Spleen (tissue), 11 donors: ENCODE measurements around the gene SLC45A1. TPM values are rescaled to one million over a fixed set of nuclear protein-coding genes. Genes with fewer than 3 reads are reported as not detected.
A peak's percentile ranks its signal among the peaks of the same experiment; 100 is the strongest.
"Not testable (repeated sequence)": the region's sequence is repeated elsewhere in the genome, so short reads cannot be mapped to it uniquely, and the experiment has no call there.

Experiments used
- DNase-seq: peaks from one replicate; pipeline ENCODE4 v3.0.0-alpha.2; 2020
- H3K27ac ChIP-seq, 8 donors: fragments of 200-600 bp; sonication (generic) in 7 of 8; 1 replicate in 4 of 8; 2 replicates in 4 of 8; pipeline versions ENCODE4 v1.5.0 to v1.8.0; 2016 to 2021; ENCODE audit warnings: inconsistent platforms in 4 of 8, mild to moderate bottlenecking in 4 of 8, moderate library complexity in 1 of 8
- H3K27me3 ChIP-seq, 7 donors: fragments of 200-600 bp; sonication (generic) in 6 of 7; replicated peaks in 1 of 7; 1 replicate in 4 of 7; 2 replicates in 3 of 7; pipeline versions ENCODE4 v1.5.0 to v1.8.0; 2016 to 2021; ENCODE audit warnings: inconsistent platforms in 3 of 7, mild to moderate bottlenecking in 1 of 7
- H3K36me3 ChIP-seq, 6 donors: fragments of 200-600 bp; sonication (generic) in 5 of 6; 1 replicate in 4 of 6; 2 replicates in 2 of 6; pipeline versions ENCODE4 v1.5.0 to v1.8.0; 2016 to 2021; ENCODE audit warnings: inconsistent platforms in 2 of 6
- H3K4me1 ChIP-seq, 6 donors: fragments of 200-600 bp; sonication (generic) in 5 of 6; 1 replicate in 3 of 6; 2 replicates in 3 of 6; pipeline versions ENCODE4 v1.5.0 to v1.8.0; 2016 to 2021; ENCODE audit warnings: inconsistent platforms in 3 of 6
- H3K4me3 ChIP-seq, 8 donors: fragments of 200-600 bp; sonication (generic) in 7 of 8; 1 replicate in 4 of 8; 2 replicates in 4 of 8; pipeline versions ENCODE4 v1.5.0 to v1.8.0; 2016 to 2021; ENCODE audit warnings: inconsistent platforms in 4 of 8, mild to moderate bottlenecking in 4 of 8, moderate library complexity in 2 of 8
- H3K9me3 ChIP-seq, 8 donors: fragments of 200-600 bp; sonication (generic) in 7 of 8; 1 replicate in 4 of 8; 2 replicates in 4 of 8; pipeline versions ENCODE4 v1.5.0 to v1.8.0; 2016 to 2021; ENCODE audit warnings: inconsistent platforms in 4 of 8
- CTCF ChIP-seq, 11 experiments: fragments of 200-600 bp in 7 of 11; fragments of 450-650 bp in 4 of 11; sonication (generic) in 4 of 11; IDR thresholded peaks in 8 of 11; conservative IDR thresholded peaks in 3 of 11; 1 replicate in 7 of 11; 2 replicates in 4 of 11; pipeline versions ENCODE4 v1.4.0 to v1.8.0; 2016 to 2021; ENCODE audit warnings: antibody characterized with exemption in 11 of 11, inconsistent platforms in 4 of 11, mild to moderate bottlenecking in 1 of 11
- POLR2A ChIP-seq, 3 donors: fragments of 450-650 bp; IDR thresholded peaks; one replicate each; pipeline ENCODE4 v1.5.1; 2017; ENCODE audit warnings: antibody characterized with exemption in 3 of 3, mild to moderate bottlenecking in 1 of 3
- POLR2AphosphoS5 ChIP-seq, 3 donors: sonication (generic); formaldehyde crosslinking; IDR thresholded peaks; one replicate each; pipeline ENCODE4 v1.5.1; 2017; ENCODE audit warnings: antibody characterized with exemption in 3 of 3
- whole genome bisulfite sequencing, 5 donors: extraction: QIAGEN DNeasy Blood & Tissue Kit in 3 of 5; methylation state at CpG; one replicate each; pipeline versions ENCODE4 v1.1.5 to v1.1.7; 2013 to 2018; 5-methylcytosine and 5-hydroxymethylcytosine counted together
- intact Hi-C: fragments of 100-400 bp; cut with DNase I; formaldehyde crosslinking; loops from one replicate; pipeline ENCODE4 v1.15.0; 2023; ENCODE audit warnings: low total_unique reads
- polyA plus RNA-seq, 3 donors: library from polyadenylated mRNA; stranded (reverse); fragments of 200-250 nt; gene quantifications; one replicate each; pipeline ENCODE4 v1.2.1, GENCODE V29; 2013
- total RNA-seq, 7 donors: library from RNA; depleted of rRNA in 3 of 7; stranded (reverse); fragments of >200 nt in 3 of 7; fragmentation: NEBNext Ultra II Directional in 4 of 7; extraction: Animal tissue kit (Norgen Biotek cat#: 25700) in 4 of 7; gene quantifications; one replicate each; pipeline versions ENCODE4 v1.1.0 to v1.2.1, GENCODE V29; 2016 to 2021
- donor health status: healthy with polysubstance abuse.
- donor health status: DM: no; HTN: no; CAD: no; lungs with moderate emphysema.
- donor health status: DM: no; HTN: no; CAD: no.
- donor health status: Bipolar disorder and iron deficiency.
- donor health status: healthy.
- donor health status: DM: no; HTN: no; CAD: no.
- donor health status: DM: yes; HTN: yes; CAD: no.

The SLC45A1 gene
- total and polyA plus RNA-seq, 10 donors, result 1.3 to 3.3 (median 2.8) TPM

- Histone ChIP-seq H3K4me3 (no peak overlapping the region), H3K27me3 (no peaks in the 10 kb centered on the region), H3K27ac (peak overlapping the region in 6 of 8 donors; percentile 57 to 77 (median 67)), H3K4me1 (peaks cover 37 to 99% (median 79%) of the 10 kb centered on the region in 6 donors), H3K36me3 (peaks cover 0 to 81% (median 7%) of the 10 kb centered on the region in 6 donors), H3K9me3 (no peaks in the 10 kb centered on the region)
- intact Hi-C loops, result loop anchor here (10.0 kb wide), 1 partner anchor 45 kb away; no protein-coding TSS in a partner anchor
- TF ChIP-seq POLR2AphosphoS5 (IDR thresholded peaks at IDR 0.05) (peak in 1 of 3 donors; percentile 48), CTCF (IDR thresholded peaks at IDR 0.05 in 8 of 11, conservative IDR thresholded peaks at IDR 0.05 in 3 of 11) (no peak), POLR2A (IDR thresholded peaks at IDR 0.05) (no peak)
- DNase-seq, result no peak
- WGBS, 5 donors, result 83 to 91% (median 88%) methylated on average over 5 to 14 of the region's 14 CpGs
Observed at GRCh38 chr1:8379513-8380186, 61.7 kb downstream of the SLC45A1 start.

- Histone ChIP-seq H3K4me1 (peaks cover 44 to 99% (median 81%) of the 10 kb centered on the region in 6 donors), H3K36me3 (peaks cover 0 to 84% (median 7%) of the 10 kb centered on the region in 6 donors), H3K27ac (peak overlapping the region in 4 of 8 donors; percentile 60 to 77 (median 67))
- H3K9me3 ChIP-seq, H3K27me3 ChIP-seq, H3K4me3 ChIP-seq, DNase-seq, intact Hi-C loops: not testable (repeated sequence)
- WGBS, 5 donors, result 81 to 97% (median 84%) methylated on average over 6 of the region's 6 CpGs
Observed at GRCh38 chr1:8380310-8380709, 62.4 kb downstream of the SLC45A1 start.

- WGBS, 5 donors, result 81 to 88% (median 83%) methylated on average over 8 of the region's 8 CpGs
- no peak overlapping the region for H3K4me3 ChIP-seq
- intact Hi-C loops, result no loop called here
- H3K4me1 ChIP-seq, result peaks cover 48 to 99% (median 86%) of the 10 kb centered on the region in 6 donors
- TF ChIP-seq CTCF (IDR thresholded peaks at IDR 0.05 in 8 of 11, conservative IDR thresholded peaks at IDR 0.05 in 3 of 11) (no peak), POLR2AphosphoS5 (IDR thresholded peaks at IDR 0.05) (no peak), POLR2A (IDR thresholded peaks at IDR 0.05) (no peak)
- H3K27ac ChIP-seq, result peak overlapping the region in 3 of 8 donors; percentile 74 to 81 (median 80)
- DNase-seq, result no peak
- peaks cover 0 to 82% (median 7%) of the 10 kb centered on the region in 6 donors for H3K36me3 ChIP-seq
- H3K27me3 ChIP-seq, result no peaks in the 10 kb centered on the region
- H3K9me3 ChIP-seq, result no peaks in the 10 kb centered on the region
Observed at GRCh38 chr1:8381618-8382017, 63.7 kb downstream of the SLC45A1 start.

- Histone ChIP-seq H3K9me3 (no peaks in the 10 kb centered on the region), H3K27ac (peak overlapping the region in 6 of 8 donors; percentile 16 to 81 (median 66)), H3K4me3 (peak overlapping the region in 1 of 8 donors; percentile 21), H3K4me1 (peaks cover 51 to 99% (median 88%) of the 10 kb centered on the region in 6 donors), H3K36me3 (peaks cover 0 to 78% (median 7%) of the 10 kb centered on the region in 6 donors), H3K27me3 (no peaks in the 10 kb centered on the region)
- DNase-seq, result no peak
- WGBS, 5 donors, result 91 to 97% (median 92%) methylated on average over 9 of the region's 9 CpGs
- TF ChIP-seq POLR2AphosphoS5 (IDR thresholded peaks at IDR 0.05), result peak in 1 of 3 donors; percentile 28
- TF ChIP-seq CTCF (IDR thresholded peaks at IDR 0.05 in 8 of 11, conservative IDR thresholded peaks at IDR 0.05 in 3 of 11), result no peak
- intact Hi-C loops, result no loop called here
Observed at GRCh38 chr1:8382051-8382505, 64.2 kb downstream of the SLC45A1 start.
